K562 (cell line): ENCODE measurements around the gene RABGAP1L. TPM values are rescaled to one million over a fixed set of nuclear protein-coding genes. Genes with fewer than 3 reads are reported as not detected.

ENCODE experiments used
- ATF1 ChIP-seq, 2 experiments: fragments of 450-650 bp in 1 of 2; IDR thresholded peaks; 2 replicates each; pipeline ENCODE4 v1.6.1; 2016; ENCODE audit warnings: missing compliant biosample characterization in 1 of 2, missing genetic modification characterization in 1 of 2
- CBX5 ChIP-seq: IDR thresholded peaks from 2 replicates; pipeline ENCODE4 v1.6.1; 2014; ENCODE audit warnings: low read depth, borderline replicate concordance
- FOXA1 ChIP-seq: fragments of 450-650 bp; IDR thresholded peaks from 2 replicates; pipeline ENCODE4 v1.6.1; 2016; ENCODE audit warnings: mild to moderate bottlenecking, borderline replicate concordance
- HOXB6 ChIP-seq: fragments of 250-450 bp; sonication (Bioruptor Pico); IDR thresholded peaks from 2 replicates; pipeline ENCODE4 v1.5.1; 2022; ENCODE audit warnings: mild to moderate bottlenecking, borderline replicate concordance
- KLF16 ChIP-seq: IDR thresholded peaks from 2 replicates; pipeline ENCODE4 v1.6.1; 2016; ENCODE audit warnings: antibody characterized with exemption
- MEF2D ChIP-seq: conservative IDR thresholded peaks from 2 replicates; pipeline ENCODE4 v1.6.1; 2016; ENCODE audit warnings: low read depth, missing genetic modification characterization, missing compliant biosample characterization
- MTA2 ChIP-seq: fragments of 450-650 bp; IDR thresholded peaks from 2 replicates; pipeline ENCODE4 v1.6.1; 2016; ENCODE audit warnings: low read depth
- NBN ChIP-seq: fragments of 450-650 bp; IDR thresholded peaks from 2 replicates; pipeline ENCODE4 v1.6.1; 2016; ENCODE audit warnings: low read depth, mild to moderate bottlenecking
- NCOR1 ChIP-seq: fragments of 450-650 bp; IDR thresholded peaks from 2 replicates; pipeline ENCODE4 v1.6.1; 2016; ENCODE audit warnings: mild to moderate bottlenecking, moderate library complexity
- NFATC3 ChIP-seq: fragments of 450-650 bp; IDR thresholded peaks from 2 replicates; pipeline ENCODE4 v1.6.1; 2017; ENCODE audit warnings: mild to moderate bottlenecking
- NFYB ChIP-seq: IDR thresholded peaks from 2 replicates; pipeline ENCODE4 v1.6.1; 2011; ENCODE audit warnings: mild to moderate bottlenecking, moderate library complexity; ENCODE audit not compliant: insufficient read length; ENCODE audit errors: extremely low read depth
- POLR2AphosphoS5 ChIP-seq: IDR thresholded peaks from 2 replicates; pipeline ENCODE4 v1.6.1; 2011; ENCODE audit warnings: mild to moderate bottlenecking, low read depth, low read length, moderate library complexity; ENCODE audit not compliant: control insufficient read depth, insufficient read depth
- POLR3G ChIP-seq: IDR thresholded peaks from 2 replicates; pipeline ENCODE4 v1.6.1; 2011; ENCODE audit not compliant: insufficient read length, insufficient replicate concordance; ENCODE audit errors: extremely low read depth
- RAD21 ChIP-seq, 2 experiments: fragments of 250-450 bp in 1 of 2; fragments of 450-650 bp in 1 of 2; sonication (Bioruptor Pico) in 1 of 2; formaldehyde crosslinking in 1 of 2; IDR thresholded peaks in 1 of 2; conservative IDR thresholded peaks in 1 of 2; 2 replicates each; pipeline versions ENCODE4 v1.4.0 to v1.8.0; 2020 to 2022; ENCODE audit warnings: mild to moderate bottlenecking in 2 of 2, moderate library complexity in 1 of 2
- RBBP5 ChIP-seq: fragments of 200-600 bp; sonication (generic); IDR thresholded peaks from 2 replicates; pipeline ENCODE4 v1.6.1; 2012; ENCODE audit warnings: borderline replicate concordance, mild to moderate bottlenecking, low read length, control low read depth, inconsistent platforms; ENCODE audit not compliant: insufficient read depth, poor library complexity, severe bottlenecking
- RFX5 ChIP-seq: IDR thresholded peaks from 2 replicates; pipeline ENCODE4 v1.6.1; 2011; ENCODE audit warnings: low read depth, mild to moderate bottlenecking, improper control_type of control experiment, low read length
- SRSF3 ChIP-seq: fragments of 200-400 bp; formaldehyde crosslinking; IDR thresholded peaks from 2 replicates; pipeline ENCODE4 v1.6.1; 2016; ENCODE audit warnings: mild to moderate bottlenecking, low read length, moderate library complexity; ENCODE audit not compliant: insufficient read depth
- STAG1 ChIP-seq: sonication (generic); formaldehyde crosslinking; IDR thresholded peaks from 2 replicates; pipeline ENCODE4 v1.5.0; 2020; ENCODE audit warnings: missing genetic modification reagents, borderline replicate concordance
- SUPT5H ChIP-seq: fragments of 450-650 bp; IDR thresholded peaks from 2 replicates; pipeline ENCODE4 v1.6.1; 2016
- TBP ChIP-seq: optimal IDR thresholded peaks from 2 replicates; pipeline ENCODE3; 2011; ENCODE audit warnings: low read depth, low read length, improper control_type of control experiment
- TCF7 ChIP-seq: sonication (generic); IDR thresholded peaks from 2 replicates; pipeline ENCODE4 v1.6.1; 2016; ENCODE audit warnings: antibody characterized with exemption, borderline replicate concordance
- TEAD4 ChIP-seq, 2 experiments: sonication (generic) in 1 of 2; formaldehyde crosslinking in 1 of 2; IDR thresholded peaks; 2 replicates each; pipeline versions ENCODE4 v1.6.1 to v1.8.0; 2012 to 2022; ENCODE audit warnings: borderline replicate concordance in 1 of 2, inconsistent platforms in 1 of 2, low read length in 1 of 2, mild to moderate bottlenecking in 1 of 2, missing genetic modification reagents in 1 of 2
- TFAM ChIP-seq: fragments of 250-450 bp; sonication (Bioruptor Pico); conservative IDR thresholded peaks from 2 replicates; pipeline ENCODE4 v1.5.0; 2021; ENCODE audit warnings: mild to moderate bottlenecking, moderate library complexity
- ZBTB1 ChIP-seq: sonication (generic); formaldehyde crosslinking; IDR thresholded peaks from 2 replicates; pipeline ENCODE4 v1.8.1; 2023; ENCODE audit warnings: missing genetic modification reagents, low read depth, mild to moderate bottlenecking, borderline replicate concordance
- ZNF197 ChIP-seq: fragments of 200-800 bp; sonication (Bioruptor generic); IDR thresholded peaks from 2 replicates; pipeline ENCODE4 v1.6.1; 2016; ENCODE audit warnings: low read depth, missing genetic modification characterization, missing compliant biosample characterization
- ZNF764 ChIP-seq: fragments of 250-450 bp; sonication (Bioruptor Pico); IDR thresholded peaks from 2 replicates; pipeline ENCODE4 v1.4.0; 2020; ENCODE audit warnings: low read depth, mild to moderate bottlenecking, moderate library complexity
- ZNF77 ChIP-seq: fragments of 250-450 bp; sonication (Bioruptor Pico); IDR thresholded peaks from 2 replicates; pipeline ENCODE4 v1.5.0; 2020
- polyA plus RNA-seq, 8 experiments: library from polyadenylated mRNA; depleted of rRNA in 4 of 8; stranded (reverse) in 5 of 8; unstranded in 3 of 8; fragments of >200 nt; fragmentation: Nextera tagmentation in 2 of 8; fragmentation: Illumina TruSeq in 1 of 8; extraction: Ambion mirVana in 2 of 8; extraction: Trizol in 1 of 8; gene quantifications; 2 replicates each; pipeline versions ENCODE4 v1.2.1 to v1.2.3, GENCODE V29; 2011 to 2014; ENCODE audit warnings: inconsistent platforms in 1 of 8, missing spikeins in 1 of 8
- total RNA-seq, 7 experiments: library from RNA; depleted of rRNA in 6 of 7; stranded (reverse); fragments of >200 nt in 6 of 7; fragmentation: Illumina TruSeq in 2 of 7; extraction: Trizol in 2 of 7; gene quantifications; 2 replicates each; pipeline versions ENCODE4 v1.2.1 to v1.2.3, GENCODE V29; 2011 to 2021; ENCODE audit warnings: low replicate concordance in 1 of 7
- TF ChIP-seq, protein P1 (sequence below): IDR thresholded peaks from 2 replicates; pipeline ENCODE4 v1.6.1; 2012; ENCODE audit warnings: low read depth, low read length, improper control_type of control experiment, borderline replicate concordance

RABGAP1L gene
- total and polyA plus RNA-seq, 9 of the 15 experiments (the other 6 are each of a cell fraction or from before 2014, with no cell fraction given) = 16.5 to 44.9 (median 26.7) TPM

DNA sequence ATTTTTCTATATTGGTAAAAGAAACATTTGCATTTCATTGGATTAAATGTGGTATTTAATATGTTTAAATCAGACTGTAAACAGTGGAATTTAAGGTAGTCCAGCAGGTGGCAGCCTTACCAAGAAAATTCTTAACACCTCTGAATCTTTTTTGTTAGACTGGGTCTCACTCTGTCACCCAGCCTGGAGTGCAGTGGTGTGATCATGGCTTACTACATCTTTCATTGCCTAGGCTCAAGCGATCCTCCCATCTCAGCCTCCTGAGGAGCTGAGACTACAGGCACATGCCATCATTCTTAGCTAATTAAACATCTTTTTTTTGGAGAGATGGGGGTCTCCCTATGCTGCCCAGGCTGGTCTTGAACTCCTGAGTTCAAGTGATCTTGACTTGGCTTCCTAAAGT lies 98.8 kb downstream of the RABGAP1L start (continued):
- no peak for TF ChIP-seq FOXA1
- no peak for TF ChIP-seq RFX5
- 0 out of 2 replicates have a peak, but pooled peaks have one; percentile 35 for TF ChIP-seq TEAD4 (IDR thresholded peaks at IDR 0.05; ENCODE audit: low read length)
- TF ChIP-seq TEAD4 (CRISPR knock-in tag; IDR thresholded peaks at IDR 0.05; ENCODE audit: borderline replicate concordance) = no peak
- TF ChIP-seq NCOR1 = no peak
- no peak for TF ChIP-seq POLR3G
- TF ChIP-seq MEF2D (tag) = no peak
- no peak for TF ChIP-seq CBX5
- TF ChIP-seq RBBP5 = no peak
- TF ChIP-seq STAG1 (CRISPR knock-in tag) = no peak
- TF ChIP-seq TCF7 = no peak
- TF ChIP-seq SRSF3 = no peak
- no peak for TF ChIP-seq NFYB
- no peak for TF ChIP-seq NBN
- no peak for TF ChIP-seq NFATC3
- no peak for TF ChIP-seq ZNF197 (CRISPR knock-in tag)
- no peak for TF ChIP-seq MTA2
- TF ChIP-seq POLR2AphosphoS5 = no peak
- TF ChIP-seq ZNF77 (CRISPR knock-in tag) = no peak
- TF ChIP-seq SUPT5H = no peak
- 0 out of 2 replicates have a peak, but pooled peaks have one; percentile 16 for TF ChIP-seq KLF16
- TF ChIP-seq ZNF764 = no peak
- TF ChIP-seq TBP = no peak
- TF ChIP-seq, protein P1, sequence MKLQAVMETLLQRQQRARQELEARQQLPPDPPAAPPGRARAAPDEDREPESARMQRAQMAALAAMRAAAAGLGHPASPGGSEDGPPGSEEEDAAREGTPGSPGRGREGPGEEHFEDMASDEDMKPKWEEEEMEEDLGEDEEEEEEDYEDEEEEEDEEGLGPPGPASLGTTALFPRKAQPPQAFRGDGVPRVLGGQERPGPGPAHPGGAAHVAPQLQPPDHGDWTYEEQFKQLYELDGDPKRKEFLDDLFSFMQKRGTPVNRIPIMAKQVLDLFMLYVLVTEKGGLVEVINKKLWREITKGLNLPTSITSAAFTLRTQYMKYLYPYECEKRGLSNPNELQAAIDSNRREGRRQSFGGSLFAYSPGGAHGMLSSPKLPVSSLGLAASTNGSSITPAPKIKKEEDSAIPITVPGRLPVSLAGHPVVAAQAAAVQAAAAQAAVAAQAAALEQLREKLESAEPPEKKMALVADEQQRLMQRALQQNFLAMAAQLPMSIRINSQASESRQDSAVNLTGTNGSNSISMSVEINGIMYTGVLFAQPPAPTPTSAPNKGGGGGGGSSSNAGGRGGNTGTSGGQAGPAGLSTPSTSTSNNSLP = peak; percentile 44; the same call in 1 of the 2 replicates
- TF ChIP-seq TFAM (CRISPR knock-in tag) = no peak
- TF ChIP-seq ZBTB1 (CRISPR knock-in tag) = no peak
- peak; percentile 57 to 75 for TF ChIP-seq RAD21 (CRISPR knock-in tag; conservative IDR thresholded peaks at IDR 0.05 in 1 of 2, IDR thresholded peaks at IDR 0.05 in 1 of 2)
- TF ChIP-seq HOXB6 = no peak
- no peak for TF ChIP-seq ATF1 (CRISPR knock-in tag; IDR thresholded peaks at IDR 0.05)
- TF ChIP-seq ATF1 (tag; IDR thresholded peaks at IDR 0.05) = no peak
